OCI-M2 (cell line): ENCODE data around the gene FAT2.

Source experiments
- DNase-seq: peaks from one replicate; lab custom pipeline; 2025; ENCODE audit not compliant: unreplicated experiment; lab: John Stamatoyannopoulos, UW

FAT2 gene

GRCh38 chr5:151555760-151556576, 35.2 kb downstream of the FAT2 start:
- no peak for DNase-seq

GRCh38 chr5:151553695-151554094, 37.4 kb downstream of the FAT2 start:
- no peak for DNase-seq

- DNase-seq: no peak
Observed at GRCh38 chr5:151553130-151553670, 37.9 kb downstream of the FAT2 start.

GRCh38 chr5:151551985-151552384, 39.1 kb downstream of the FAT2 start:
- no peak for DNase-seq

- DNase-seq: no peak
Observed at GRCh38 chr5:151550146-151550545, 41.0 kb downstream of the FAT2 start.

- DNase-seq: no peak
Observed at GRCh38 chr5:151549713-151550112, 41.4 kb downstream of the FAT2 start.

GRCh38 chr5:151547364-151547763, 43.8 kb downstream of the FAT2 start:
- no peak for DNase-seq

- DNase-seq: no peak
Observed at GRCh38 chr5:151541571-151541970, 49.6 kb downstream of the FAT2 start.
